HG02588 (cell line): ENCODE results near the gene SLC5A2.
A peak's percentile ranks its signal among the peaks of the same experiment; 100 is the strongest.
"Not testable (repeated sequence)": the region's sequence is repeated elsewhere in the genome, so short reads cannot be mapped to it uniquely, and the experiment has no call there.

Source experiments
- ATAC-seq: cut with Tn5 transposase; IDR thresholded peaks from one replicate; pipeline ENCODE4 v1.9.1; 2021; ENCODE audit warnings: mild to moderate bottlenecking, moderate library complexity; ENCODE audit not compliant: unreplicated experiment

The SLC5A2 gene

GRCh38 chr16:31483081-31483480 lies at the start of gene SLC5A2:
SLC5A2 (plus strand) TSS chr16:31483123; CDS start chr16:31483137, 14 bp downstream.
- ATAC-seq = no peak

- no peak for ATAC-seq
These were observed 47.3 kb upstream of the SLC5A2 start for GRCh38 chr16:31435341-31436220.

GRCh38 chr16:31436221-31437045 lies 46.5 kb upstream of the SLC5A2 start:
- no peak for ATAC-seq

GRCh38 chr16:31438414-31438813 lies 44.5 kb upstream of the SLC5A2 start:
- ATAC-seq = no peak

- not testable (repeated sequence) for ATAC-seq
These were observed 43.9 kb upstream of the SLC5A2 start for GRCh38 chr16:31439023-31439422.

GRCh38 chr16:31439519-31439918 lies 43.4 kb upstream of the SLC5A2 start:
- no peak for ATAC-seq

GRCh38 chr16:31440516-31441184 lies 42.3 kb upstream of the SLC5A2 start:
- ATAC-seq = no peak

- no peak for ATAC-seq
These were observed 41.0 kb upstream of the SLC5A2 start for GRCh38 chr16:31441956-31442355.

GRCh38 chr16:31445931-31446330 lies 37.0 kb upstream of the SLC5A2 start:
- ATAC-seq = not testable (repeated sequence)

GRCh38 chr16:31451201-31451600 lies 31.7 kb upstream of the SLC5A2 start:
- ATAC-seq = no peak

- ATAC-seq = no peak
These were observed 31.1 kb upstream of the SLC5A2 start for GRCh38 chr16:31451681-31452351.

GRCh38 chr16:31452631-31453106 lies 30.3 kb upstream of the SLC5A2 start:
- ATAC-seq = no peak

- ATAC-seq = no peak
These were observed 29.4 kb upstream of the SLC5A2 start for GRCh38 chr16:31453255-31454204.

- no peak for ATAC-seq
These were observed 27.2 kb upstream of the SLC5A2 start for GRCh38 chr16:31455601-31456314.

- ATAC-seq = no peak
These were observed 25.9 kb upstream of the SLC5A2 start for GRCh38 chr16:31456988-31457360.

- peak; percentile 3 for ATAC-seq
These were observed 24.7 kb upstream of the SLC5A2 start for GRCh38 chr16:31458073-31458843.

- ATAC-seq = peak; percentile 70
These were observed 23.9 kb upstream of the SLC5A2 start, which contains the start of gene ARMC5 for GRCh38 chr16:31458844-31459686. ARMC5 (plus strand) TSS chr16:31459501; CDS start chr16:31459525, 24 bp downstream.
